M059J (cell line): ENCODE measurements around the gene LGSN. TPM values are rescaled to one million over a fixed set of nuclear protein-coding genes. Genes with fewer than 3 reads are reported as not detected.
"Not testable (repeated sequence)": the region's sequence is repeated elsewhere in the genome, so short reads cannot be mapped to it uniquely, and the experiment has no call there.

Source experiments
- DNase-seq: peaks from one replicate; pipeline ENCODE4 v3.0.0-alpha.2; 2012; ENCODE audit warnings: low read depth
- total RNA-seq: library from RNA; depleted of rRNA; stranded (reverse); fragments of >200 nt; shearing (Covaris generic); gene quantifications from 2 replicates; pipeline ENCODE4 v1.2.3, GENCODE V29; 2014; rRNA removed

Gene LGSN
- total RNA-seq, result 0.07 TPM in 1 of 2 replicates, not detected in the other

- peak; percentile 3 for DNase-seq
Observed at GRCh38 chr6:63319939-63320338, at the start of gene LGSN. LGSN (minus strand) TSS chr6:63319983; CDS start chr6:63319943, 40 bp downstream.

GRCh38 chr6:63368347-63368746 lies 48.6 kb upstream of the LGSN start:
- no peak for DNase-seq

- not testable (repeated sequence) for DNase-seq
Observed at GRCh38 chr6:63362500-63363120, 42.8 kb upstream of the LGSN start.

DNA sequence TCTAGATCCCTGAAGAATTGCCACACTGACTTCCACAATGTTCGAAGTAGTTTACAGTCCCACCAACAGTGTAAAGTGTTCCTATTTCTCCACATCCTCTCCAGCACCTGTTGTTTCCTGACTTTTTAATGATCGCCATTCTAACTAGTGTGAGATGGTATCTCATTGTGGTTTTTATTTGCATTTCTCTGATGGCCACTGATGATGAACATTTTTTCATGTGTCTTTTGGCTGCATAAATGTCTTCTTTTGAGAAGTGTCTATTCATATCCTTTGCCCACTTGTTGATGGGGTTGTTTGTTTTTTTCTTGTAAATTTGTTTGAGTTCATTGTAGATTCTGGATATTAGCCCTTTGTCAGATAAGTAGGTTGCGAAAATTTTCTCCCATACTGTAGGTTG lies 37.6 kb upstream of the LGSN start:
- not testable (repeated sequence) for DNase-seq

- no peak for DNase-seq
Observed at GRCh38 chr6:63355632-63356031, 35.8 kb upstream of the LGSN start.

- no peak for DNase-seq
Observed at GRCh38 chr6:63353286-63353630, 33.5 kb upstream of the LGSN start.

DNA sequence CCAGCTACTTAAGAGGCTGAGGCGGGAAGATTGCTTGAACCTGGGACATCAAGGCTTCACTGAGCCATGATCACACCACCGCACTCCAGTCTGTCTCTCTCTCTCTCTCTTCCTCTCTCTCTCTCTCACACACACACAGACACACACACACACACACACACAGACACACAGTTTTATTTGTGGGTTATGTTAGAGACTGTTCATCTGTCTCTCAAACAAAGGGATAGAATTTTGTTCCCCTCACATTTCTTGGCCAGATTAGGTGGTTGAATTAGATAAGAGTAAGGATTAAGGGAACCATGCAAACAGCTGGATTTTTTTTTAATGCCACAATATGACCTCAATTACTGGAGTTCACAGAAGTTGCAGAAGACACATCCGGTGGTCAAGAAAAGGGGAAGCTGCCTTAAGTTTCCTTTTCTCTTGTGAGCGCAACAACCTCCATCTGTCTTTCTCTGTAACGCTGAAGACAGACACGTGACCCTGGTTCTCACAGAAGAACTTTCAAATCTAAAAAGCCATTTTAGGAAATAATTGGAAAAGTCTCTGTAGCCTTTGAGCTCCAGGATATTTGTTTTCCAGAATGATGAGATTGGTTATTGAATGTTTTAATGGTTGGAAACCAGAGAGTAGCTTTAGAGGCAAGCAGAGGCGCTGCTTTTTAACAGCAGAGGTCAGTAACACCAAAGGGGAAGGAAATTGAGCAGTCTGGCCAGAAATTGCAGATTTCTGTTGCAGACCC lies 32.9 kb upstream of the LGSN start:
- peak; percentile 53 for DNase-seq

GRCh38 chr6:63352069-63352543 lies 32.3 kb upstream of the LGSN start:
- DNase-seq, result peak; percentile 73

DNA sequence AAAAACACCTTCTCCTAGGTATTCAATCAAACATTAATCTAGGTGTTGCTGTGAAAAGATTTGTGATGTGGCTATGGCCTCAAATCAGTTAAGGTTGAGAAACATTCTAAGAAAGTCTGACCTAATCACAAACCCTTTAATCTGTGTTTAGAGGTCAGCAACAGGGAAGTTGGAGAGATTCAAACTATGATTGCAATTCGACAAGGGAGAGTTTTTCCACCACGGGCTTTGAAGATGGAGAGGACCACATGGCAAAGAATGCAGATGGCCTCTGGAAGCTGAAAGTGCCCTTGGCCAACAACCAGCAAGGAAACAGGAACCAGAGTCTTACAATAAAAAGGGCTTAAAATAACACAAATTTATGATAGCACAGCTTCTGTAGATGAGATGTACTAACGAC lies 29.6 kb upstream of the LGSN start:
- no peak for DNase-seq

- no peak for DNase-seq
Observed at GRCh38 chr6:63348836-63349235, 29.1 kb upstream of the LGSN start.

GRCh38 chr6:63347599-63347998 lies 27.8 kb upstream of the LGSN start:
- peak; percentile 85 for DNase-seq

GRCh38 chr6:63346217-63346835 lies 26.5 kb upstream of the LGSN start:
- no peak for DNase-seq

GRCh38 chr6:63340351-63340750 lies 20.6 kb upstream of the LGSN start:
- no peak for DNase-seq

- DNase-seq, result not testable (repeated sequence)
Observed at GRCh38 chr6:63334652-63335051, 14.9 kb upstream of the LGSN start.

DNA sequence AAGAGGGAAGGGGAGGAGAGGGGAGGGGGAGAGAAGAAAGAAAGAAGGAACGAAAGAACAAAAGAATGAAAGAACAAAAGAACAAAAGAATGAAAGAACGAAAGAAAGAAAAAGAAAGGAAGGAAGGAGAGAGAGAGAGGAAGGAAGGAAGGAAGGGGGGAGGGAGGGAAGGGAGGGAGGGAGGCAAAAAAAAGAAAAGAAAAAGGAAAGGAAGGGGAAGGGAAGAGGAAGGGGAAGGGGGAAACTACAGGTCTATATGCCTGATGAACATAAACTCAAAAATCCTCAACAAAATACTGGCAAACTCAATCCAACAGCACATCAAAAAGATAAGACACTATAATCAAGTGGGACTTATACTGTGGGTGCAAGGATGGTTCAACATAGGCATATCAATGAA lies 13.7 kb upstream of the LGSN start:
- DNase-seq, result no peak

DNA sequence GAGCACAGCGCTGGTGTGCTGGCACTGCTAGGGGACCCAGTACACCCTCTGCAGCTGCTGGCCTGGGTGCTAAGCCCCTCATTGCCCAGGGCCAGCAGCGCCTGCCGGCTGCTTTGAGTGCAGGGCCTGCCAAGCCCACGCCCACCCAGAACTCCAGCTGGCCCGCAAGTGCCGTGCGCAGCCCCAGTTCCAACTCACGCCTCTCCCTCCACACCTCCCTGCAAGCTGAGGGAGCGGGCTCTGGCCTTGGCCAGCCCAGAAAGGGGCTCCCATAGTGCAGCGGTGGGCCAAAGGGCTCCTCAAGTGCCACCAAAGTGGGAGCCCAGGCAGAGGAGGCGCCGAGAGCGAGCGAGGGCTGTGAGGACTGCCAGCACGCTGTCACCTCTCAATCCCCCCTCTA lies 6.8 kb upstream of the LGSN start:
- DNase-seq, result not testable (repeated sequence)

DNA sequence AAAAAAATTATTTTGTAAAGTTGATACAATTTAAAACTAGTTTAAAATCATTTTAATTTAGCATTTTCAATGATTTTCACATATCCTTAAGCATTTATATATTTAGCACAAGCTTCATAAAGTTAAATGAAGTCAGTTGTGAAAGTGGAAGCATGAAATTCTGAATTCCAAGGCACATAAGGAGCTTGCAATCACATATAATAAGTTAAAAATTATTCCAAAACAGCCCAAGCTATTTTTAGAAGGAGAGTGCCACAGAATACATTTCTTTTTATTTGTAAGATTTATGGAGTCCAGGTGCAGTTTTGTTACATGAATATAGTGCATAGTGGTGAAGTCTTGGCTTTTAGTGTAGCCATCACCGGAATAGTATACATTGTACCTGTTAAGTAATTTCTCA lies 3.2 kb upstream of the LGSN start:
- no peak for DNase-seq

GRCh38 chr6:63321821-63322220 lies 2.0 kb upstream of the LGSN start:
- no peak for DNase-seq

GRCh38 chr6:63317641-63318040 lies 2.1 kb downstream of the LGSN start:
- no peak for DNase-seq

- no peak for DNase-seq
Observed at GRCh38 chr6:63316113-63316512, 3.7 kb downstream of the LGSN start.

DNA sequence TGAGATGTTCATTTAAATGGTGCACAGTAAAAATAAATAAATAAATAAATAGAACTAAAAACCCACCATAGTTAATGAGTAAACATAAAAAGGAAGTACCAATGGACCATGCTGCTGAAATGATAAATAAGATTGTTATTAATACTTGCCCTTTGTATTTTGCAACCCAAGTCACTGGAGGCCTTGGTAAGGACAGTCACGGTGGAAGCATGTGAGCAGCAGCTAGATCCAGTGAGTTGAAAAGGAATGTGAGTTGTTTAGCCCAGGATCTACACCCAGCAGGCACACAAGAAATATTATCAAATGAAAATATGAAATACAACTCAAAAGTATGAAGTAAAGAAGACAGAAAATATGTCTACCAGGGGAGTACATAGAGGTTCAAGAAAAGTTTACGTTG lies 6.7 kb downstream of the LGSN start:
- no peak for DNase-seq

DNA sequence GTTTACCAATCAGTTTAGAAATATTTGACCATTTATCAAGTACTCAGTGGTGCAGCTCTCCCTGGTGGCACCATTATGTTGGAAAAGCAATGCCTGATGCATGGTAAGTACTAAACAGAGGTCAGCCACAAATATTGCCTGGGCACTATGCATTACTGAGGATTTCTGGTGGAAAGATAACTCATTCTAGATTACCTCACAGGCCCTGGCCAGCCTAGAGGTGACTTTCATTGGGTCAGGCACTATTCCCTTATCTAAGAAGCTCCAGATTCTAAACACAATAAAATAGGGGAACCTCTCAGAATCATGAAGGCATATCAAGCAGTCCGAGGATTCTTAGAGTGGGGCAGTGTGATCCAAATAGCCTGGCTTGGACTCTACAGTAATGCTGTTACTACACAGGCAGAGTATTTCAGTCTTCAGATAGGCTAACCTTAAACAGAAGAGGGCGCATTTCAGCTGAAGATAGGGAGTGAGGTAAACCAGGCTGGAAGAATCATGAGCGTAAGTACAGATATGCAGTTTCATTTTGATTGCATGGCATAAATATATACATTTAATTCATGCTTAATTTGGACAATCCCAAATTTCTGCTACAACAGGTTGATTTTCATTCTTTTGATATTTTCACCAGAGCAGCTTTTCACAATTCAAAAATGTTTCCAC lies 12.1 kb downstream of the LGSN start:
- DNase-seq, result peak; percentile 75
